Activated T-cell treated with anti-CD3 and anti-CD28 coated beads for 48 hours (primary cell): ENCODE data around the gene PDLIM3.
"Not testable (repeated sequence)": the region's sequence is repeated elsewhere in the genome, so short reads cannot be mapped to it uniquely, and the experiment has no call there.

Experiments
- DNase-seq: peaks from one replicate; pipeline ENCODE4 v3.0.0-alpha.2; 2020; ENCODE audit warnings: low read depth

Gene PDLIM3

GRCh38 chr4:185554365-185555126, 19.2 kb upstream of the PDLIM3 start:
- DNase-seq, result no peak

GRCh38 chr4:185552254-185552653, 16.9 kb upstream of the PDLIM3 start:
- DNase-seq, result no peak

GRCh38 chr4:185550933-185551332, 15.6 kb upstream of the PDLIM3 start:
- no peak for DNase-seq

- DNase-seq, result no peak
Observed at GRCh38 chr4:185549095-185549639, 13.9 kb upstream of the PDLIM3 start.

GRCh38 chr4:185548587-185548986, 13.3 kb upstream of the PDLIM3 start:
- no peak for DNase-seq

GRCh38 chr4:185546335-185546734, 11.0 kb upstream of the PDLIM3 start:
- DNase-seq, result no peak

GRCh38 chr4:185542626-185543315, 7.5 kb upstream of the PDLIM3 start:
- no peak for DNase-seq

GRCh38 chr4:185541251-185541727, 6.0 kb upstream of the PDLIM3 start:
- no peak for DNase-seq

- DNase-seq, result no peak
Observed at GRCh38 chr4:185540487-185541120, 5.3 kb upstream of the PDLIM3 start.

- DNase-seq, result no peak
Observed at GRCh38 chr4:185540040-185540439, 4.7 kb upstream of the PDLIM3 start.

- no peak for DNase-seq
Observed at GRCh38 chr4:185538806-185539205, 3.5 kb upstream of the PDLIM3 start.

GRCh38 chr4:185536411-185536709, 1.1 kb upstream of the PDLIM3 start:
- no peak for DNase-seq

GRCh38 chr4:185535612-185536410, 504 bp upstream of the PDLIM3 start:
- no peak for DNase-seq

- DNase-seq, result no peak
Observed at GRCh38 chr4:185534511-185534865, 819 bp downstream of the PDLIM3 start.

- no peak for DNase-seq
Observed at GRCh38 chr4:185532795-185533324, 2.4 kb downstream of the PDLIM3 start.

- DNase-seq, result no peak
Observed at GRCh38 chr4:185532293-185532692, 3.0 kb downstream of the PDLIM3 start.

GRCh38 chr4:185531654-185532053, 3.7 kb downstream of the PDLIM3 start:
- DNase-seq, result not testable (repeated sequence)

- DNase-seq, result no peak
Observed at GRCh38 chr4:185529413-185529812, 5.9 kb downstream of the PDLIM3 start.

GRCh38 chr4:185524888-185525863, 10.1 kb downstream of the PDLIM3 start:
- no peak for DNase-seq

GRCh38 chr4:185523862-185524261, 11.4 kb downstream of the PDLIM3 start:
- no peak for DNase-seq

- no peak for DNase-seq
Observed at GRCh38 chr4:185522451-185522850, 12.9 kb downstream of the PDLIM3 start.
